Prostate gland (tissue), 2 donors: ENCODE results near the gene ESR1. TPM values are rescaled to one million over a fixed set of nuclear protein-coding genes. Genes with fewer than 3 reads are reported as not detected.

Source experiments
- DNase-seq: peaks from one replicate; pipeline ENCODE4 v3.0.0-alpha.2; 2019; ENCODE audit warnings: low spot score
- H3K27ac ChIP-seq, 2 donors: fragments of 200-600 bp; sonication (generic); 2 replicates each; pipeline ENCODE4 v1.5.1; 2017 to 2019
- H3K27me3 ChIP-seq: fragments of 200-600 bp; sonication (generic); replicated peaks from 2 replicates; pipeline ENCODE4 v1.5.1; 2019; ENCODE audit not compliant: insufficient read depth
- H3K36me3 ChIP-seq, 2 donors: fragments of 200-600 bp; sonication (generic); 1 replicate in 1 of 2; 2 replicates in 1 of 2; pipeline versions ENCODE4 v1.5.1 to v1.8.1; 2017 to 2019
- H3K4me1 ChIP-seq: fragments of 200-600 bp; sonication (generic); replicated peaks from 2 replicates; pipeline ENCODE4 v1.5.1; 2019
- H3K4me3 ChIP-seq, 2 donors: fragments of 200-600 bp; sonication (generic); 2 replicates each; pipeline ENCODE4 v1.5.1; 2017 to 2019
- H3K9me3 ChIP-seq: fragments of 200-600 bp; sonication (generic); 2 replicates; pipeline ENCODE4 v1.5.1; 2017
- CTCF ChIP-seq, 4 experiments: fragments of 200-600 bp in 2 of 4; fragments of 450-650 bp in 2 of 4; sonication (generic) in 2 of 4; IDR thresholded peaks; 1 replicate in 3 of 4; 2 replicates in 1 of 4; pipeline ENCODE4 v1.5.1; 2016 to 2019; ENCODE audit warnings: antibody characterized with exemption in 4 of 4, mild to moderate bottlenecking in 2 of 4, moderate library complexity in 2 of 4
- POLR2A ChIP-seq: fragments of 450-650 bp; IDR thresholded peaks from one replicate; pipeline ENCODE4 v1.6.1; 2016; ENCODE audit warnings: antibody characterized with exemption, mild to moderate bottlenecking
- POLR2AphosphoS5 ChIP-seq: sonication (generic); formaldehyde crosslinking; IDR thresholded peaks from one replicate; pipeline ENCODE4 v1.6.1; 2017; ENCODE audit warnings: antibody characterized with exemption
- WGBS: methylation state at CpG from one replicate; pipeline ENCODE4 v1.1.5; 2018; 5-methylcytosine and 5-hydroxymethylcytosine counted together
- intact Hi-C: fragments of 100-400 bp; cut with DNase I; formaldehyde crosslinking; loops from one replicate; pipeline ENCODE4 v1.14.2; 2022
- total RNA-seq, 2 donors: library from RNA; depleted of rRNA; stranded (reverse); fragments of >200 nt; gene quantifications; one replicate each; pipeline ENCODE4 v1.1.0, GENCODE V29; 2016

The ESR1 gene
- total RNA-seq, 2 donors from 2014 or later, result 2.3 to 5.6 TPM

- TF ChIP-seq POLR2AphosphoS5, result no peak
- no peak for TF ChIP-seq POLR2A
- no peak for TF ChIP-seq CTCF (IDR thresholded peaks at IDR 0.05)
- DNase-seq, result no peak
Measured at GRCh38 chr6:151948002-151948743, 140.7 kb downstream of the ESR1 start.

GRCh38 chr6:151958332-151958731, 150.8 kb downstream of the ESR1 start:
- DNase-seq, result no peak
- intact Hi-C loops, result no loop called here
- H3K27me3 ChIP-seq, result no peaks in the 10 kb centered on the region
- TF ChIP-seq POLR2A (no peak), POLR2AphosphoS5 (no peak), CTCF (IDR thresholded peaks at IDR 0.05) (no peak)
- 80% methylated on average over 2 of the region's 2 CpGs for WGBS
- H3K36me3 ChIP-seq, result no peaks in the 10 kb centered on the region
- no peak overlapping the region for H3K27ac ChIP-seq
- no peak overlapping the region for H3K4me3 ChIP-seq
- H3K9me3 ChIP-seq, result no peaks in the 10 kb centered on the region
- H3K4me1 ChIP-seq, result no peaks in the 10 kb centered on the region

More at GRCh38 chr6:151948002-151948743, 140.7 kb downstream of the ESR1 start:
- no peaks in the 10 kb centered on the region for H3K36me3 ChIP-seq
- no peak overlapping the region for H3K4me3 ChIP-seq
- no peak overlapping the region for H3K27ac ChIP-seq
- no peaks in the 10 kb centered on the region for H3K4me1 ChIP-seq
- 30% methylated on average over 3 of the region's 3 CpGs for WGBS
- intact Hi-C loops, result no loop called here
- H3K27me3 ChIP-seq, result no peaks in the 10 kb centered on the region
- no peaks in the 10 kb centered on the region for H3K9me3 ChIP-seq

- TF ChIP-seq POLR2A, result no peak
- TF ChIP-seq CTCF (IDR thresholded peaks at IDR 0.05), result no peak
- no peak for TF ChIP-seq POLR2AphosphoS5
- WGBS, result 80% methylated on average over 3 of the region's 3 CpGs
- no peaks in the 10 kb centered on the region for H3K27me3 ChIP-seq
- intact Hi-C loops, result no loop called here
- H3K4me1 ChIP-seq, result no peaks in the 10 kb centered on the region
- DNase-seq, result no peak
- H3K4me3 ChIP-seq, result no peak overlapping the region
- no peak overlapping the region for H3K27ac ChIP-seq
- no peaks in the 10 kb centered on the region for H3K9me3 ChIP-seq
- H3K36me3 ChIP-seq, result no peaks in the 10 kb centered on the region
Measured at GRCh38 chr6:151959086-151959485, 151.6 kb downstream of the ESR1 start.

GRCh38 chr6:151961809-151962208, 154.3 kb downstream of the ESR1 start:
- TF ChIP-seq CTCF (IDR thresholded peaks at IDR 0.05) (no peak), POLR2A (no peak), POLR2AphosphoS5 (no peak)
- Histone ChIP-seq H3K36me3 (no peaks in the 10 kb centered on the region), H3K4me3 (no peak overlapping the region), H3K4me1 (no peaks in the 10 kb centered on the region), H3K27me3 (no peaks in the 10 kb centered on the region), H3K27ac (no peak overlapping the region), H3K9me3 (no peaks in the 10 kb centered on the region)
- no peak for DNase-seq
- WGBS, result 74% methylated on average over 5 of the region's 5 CpGs
- intact Hi-C loops, result no loop called here

GRCh38 chr6:151962246-151962846, 154.9 kb downstream of the ESR1 start:
- no peak overlapping the region for H3K4me3 ChIP-seq
- 51% methylated on average over 5 of the region's 5 CpGs for WGBS
- TF ChIP-seq POLR2A (no peak), POLR2AphosphoS5 (no peak)
- no peaks in the 10 kb centered on the region for H3K36me3 ChIP-seq
- H3K27me3 ChIP-seq, result no peaks in the 10 kb centered on the region
- no peak for DNase-seq
- intact Hi-C loops, result no loop called here
- H3K4me1 ChIP-seq, result no peaks in the 10 kb centered on the region
- no peaks in the 10 kb centered on the region for H3K9me3 ChIP-seq
- H3K27ac ChIP-seq, result no peak overlapping the region
